Measurements from ENCODE around the gene ZNF750.

DNA sequence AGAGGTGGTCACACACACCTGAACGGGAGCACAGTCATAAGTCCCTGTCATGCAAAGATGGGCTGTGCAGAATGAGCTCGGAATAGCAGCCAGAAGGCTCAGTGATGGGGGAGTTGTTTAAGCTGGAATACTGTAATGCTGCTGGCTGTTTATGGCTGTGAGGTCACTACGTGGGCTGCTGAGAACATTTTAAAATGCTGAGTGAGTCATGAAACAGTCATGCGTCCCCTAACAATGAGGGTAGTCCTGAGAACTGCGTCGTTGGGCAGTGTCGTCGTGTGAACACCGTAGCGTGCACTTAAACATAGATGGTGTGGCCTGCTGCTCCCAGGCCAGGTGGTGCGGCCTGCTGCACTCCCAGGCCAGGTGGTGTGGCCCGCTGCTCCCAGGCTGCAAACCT is 48.3 kb downstream of the ZNF750 start:
- TF ChIP-seq, protein P1, sequence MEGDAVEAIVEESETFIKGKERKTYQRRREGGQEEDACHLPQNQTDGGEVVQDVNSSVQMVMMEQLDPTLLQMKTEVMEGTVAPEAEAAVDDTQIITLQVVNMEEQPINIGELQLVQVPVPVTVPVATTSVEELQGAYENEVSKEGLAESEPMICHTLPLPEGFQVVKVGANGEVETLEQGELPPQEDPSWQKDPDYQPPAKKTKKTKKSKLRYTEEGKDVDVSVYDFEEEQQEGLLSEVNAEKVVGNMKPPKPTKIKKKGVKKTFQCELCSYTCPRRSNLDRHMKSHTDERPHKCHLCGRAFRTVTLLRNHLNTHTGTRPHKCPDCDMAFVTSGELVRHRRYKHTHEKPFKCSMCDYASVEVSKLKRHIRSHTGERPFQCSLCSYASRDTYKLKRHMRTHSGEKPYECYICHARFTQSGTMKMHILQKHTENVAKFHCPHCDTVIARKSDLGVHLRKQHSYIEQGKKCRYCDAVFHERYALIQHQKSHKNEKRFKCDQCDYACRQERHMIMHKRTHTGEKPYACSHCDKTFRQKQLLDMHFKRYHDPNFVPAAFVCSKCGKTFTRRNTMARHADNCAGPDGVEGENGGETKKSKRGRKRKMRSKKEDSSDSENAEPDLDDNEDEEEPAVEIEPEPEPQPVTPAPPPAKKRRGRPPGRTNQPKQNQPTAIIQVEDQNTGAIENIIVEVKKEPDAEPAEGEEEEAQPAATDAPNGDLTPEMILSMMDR (IDR thresholded peaks at IDR 0.05; ENCODE audit: low read depth, low read length, missing input control), result no peak
- no peak for TF ChIP-seq JUND (IDR thresholded peaks at IDR 0.05)
- TF ChIP-seq, protein P2, sequence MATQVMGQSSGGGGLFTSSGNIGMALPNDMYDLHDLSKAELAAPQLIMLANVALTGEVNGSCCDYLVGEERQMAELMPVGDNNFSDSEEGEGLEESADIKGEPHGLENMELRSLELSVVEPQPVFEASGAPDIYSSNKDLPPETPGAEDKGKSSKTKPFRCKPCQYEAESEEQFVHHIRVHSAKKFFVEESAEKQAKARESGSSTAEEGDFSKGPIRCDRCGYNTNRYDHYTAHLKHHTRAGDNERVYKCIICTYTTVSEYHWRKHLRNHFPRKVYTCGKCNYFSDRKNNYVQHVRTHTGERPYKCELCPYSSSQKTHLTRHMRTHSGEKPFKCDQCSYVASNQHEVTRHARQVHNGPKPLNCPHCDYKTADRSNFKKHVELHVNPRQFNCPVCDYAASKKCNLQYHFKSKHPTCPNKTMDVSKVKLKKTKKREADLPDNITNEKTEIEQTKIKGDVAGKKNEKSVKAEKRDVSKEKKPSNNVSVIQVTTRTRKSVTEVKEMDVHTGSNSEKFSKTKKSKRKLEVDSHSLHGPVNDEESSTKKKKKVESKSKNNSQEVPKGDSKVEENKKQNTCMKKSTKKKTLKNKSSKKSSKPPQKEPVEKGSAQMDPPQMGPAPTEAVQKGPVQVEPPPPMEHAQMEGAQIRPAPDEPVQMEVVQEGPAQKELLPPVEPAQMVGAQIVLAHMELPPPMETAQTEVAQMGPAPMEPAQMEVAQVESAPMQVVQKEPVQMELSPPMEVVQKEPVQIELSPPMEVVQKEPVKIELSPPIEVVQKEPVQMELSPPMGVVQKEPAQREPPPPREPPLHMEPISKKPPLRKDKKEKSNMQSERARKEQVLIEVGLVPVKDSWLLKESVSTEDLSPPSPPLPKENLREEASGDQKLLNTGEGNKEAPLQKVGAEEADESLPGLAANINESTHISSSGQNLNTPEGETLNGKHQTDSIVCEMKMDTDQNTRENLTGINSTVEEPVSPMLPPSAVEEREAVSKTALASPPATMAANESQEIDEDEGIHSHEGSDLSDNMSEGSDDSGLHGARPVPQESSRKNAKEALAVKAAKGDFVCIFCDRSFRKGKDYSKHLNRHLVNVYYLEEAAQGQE (IDR thresholded peaks at IDR 0.05), result no peak
